Lung (tissue), 12 donors: ENCODE data around the gene METTL24. TPM values are rescaled to one million over a fixed set of nuclear protein-coding genes. Genes with fewer than 3 reads are reported as not detected.

ENCODE experiments used
- ATAC-seq: fragments of 200-7000 bp; cut with Tn5 transposase; one replicate; pipeline ENCODE4 v1.9.1; 2020; ENCODE audit warnings: moderate number of reproducible peaks; ENCODE audit not compliant: insufficient read depth, low FRiP score
- DNase-seq, 3 donors: peaks; one replicate each; pipeline ENCODE4 v3.0.0-alpha.2; 2013 to 2017
- H3K27ac ChIP-seq, 2 donors: one replicate each; pipeline ENCODE4 v1.5.1; 2013; ENCODE audit warnings: mild to moderate bottlenecking in 2 of 2, moderate library complexity in 2 of 2, control low read depth in 1 of 2, inconsistent platforms in 1 of 2, low read depth in 1 of 2, low read length in 1 of 2
- H3K27me3 ChIP-seq, 3 donors: one replicate each; pipeline ENCODE4 v1.5.1; 2013; ENCODE audit warnings: low read length in 2 of 3; ENCODE audit not compliant: control insufficient read depth in 3 of 3, insufficient read depth in 3 of 3
- H3K36me3 ChIP-seq, 4 donors: one replicate each; pipeline ENCODE4 v1.5.1; 2013; ENCODE audit warnings: low read length in 4 of 4, mild to moderate bottlenecking in 1 of 4, moderate library complexity in 1 of 4; ENCODE audit not compliant: control insufficient read depth in 4 of 4, insufficient read depth in 4 of 4
- H3K4me1 ChIP-seq, 5 donors: one replicate each; pipeline ENCODE4 v1.5.1; 2013; ENCODE audit warnings: low read length in 5 of 5, mild to moderate bottlenecking in 2 of 5, moderate library complexity in 1 of 5; ENCODE audit not compliant: control insufficient read depth in 5 of 5, insufficient read depth in 5 of 5
- H3K4me3 ChIP-seq: one replicate; pipeline ENCODE4 v1.5.1; 2013; ENCODE audit warnings: mild to moderate bottlenecking, control low read depth, moderate library complexity
- H3K9ac ChIP-seq, 2 donors: one replicate each; pipeline ENCODE4 v1.5.1; 2013; ENCODE audit warnings: low read length in 2 of 2, control low read depth in 1 of 2; ENCODE audit not compliant: insufficient read depth in 1 of 2
- H3K9me3 ChIP-seq, 4 donors: one replicate each; pipeline ENCODE4 v1.5.1; 2013; ENCODE audit warnings: low read length in 3 of 4, mild to moderate bottlenecking in 1 of 4, moderate library complexity in 1 of 4; ENCODE audit not compliant: control insufficient read depth in 4 of 4, insufficient read depth in 3 of 4
- CTCF ChIP-seq: IDR thresholded peaks from 2 replicates; pipeline ENCODE4 v1.5.1; 2012; ENCODE audit warnings: mild to moderate bottlenecking; ENCODE audit errors: control extremely low read depth, extremely low read depth
- WGBS, 2 donors: extraction: QIAGEN DNeasy Blood & Tissue Kit; methylation state at CpG; one replicate each; pipeline ENCODE4 v1.1.7; 2013; 5-methylcytosine and 5-hydroxymethylcytosine counted together
- polyA plus RNA-seq, 2 donors: library from polyadenylated mRNA; stranded (reverse); fragments of 200-250 nt; gene quantifications; one replicate each; pipeline ENCODE4 v1.2.1, GENCODE V29; 2013
- total RNA-seq, 2 donors: library from RNA; depleted of rRNA in 1 of 2; stranded (reverse); fragments of >200 nt in 1 of 2; gene quantifications; one replicate each; pipeline ENCODE4 v1.2.1, GENCODE V29; 2014 to 2021
- donor health status: control.
- donor health status: control.
- donor health status: Bipolar disorder and iron deficiency.
- donor health status: healthy.
- donor health status: DM: yes; HTN: yes; CAD: no.

METTL24 gene
- total and polyA plus RNA-seq, 4 donors = 0.73 to 3.7 (median 2.0) TPM; not detected in 1

GRCh38 chr6:110345025-110345424 lies 13.1 kb downstream of the METTL24 start:
- no peak overlapping the region for H3K9ac ChIP-seq
- peaks cover 0 to 3% (median 0%) of the 10 kb centered on the region in 5 donors for H3K4me1 ChIP-seq
- 68 to 79% methylated on average over 4 of the region's 4 CpGs for WGBS, 2 donors
- no peaks in the 10 kb centered on the region for H3K36me3 ChIP-seq
- no peak overlapping the region for H3K27ac ChIP-seq
- H3K27me3 ChIP-seq = no peaks in the 10 kb centered on the region
- DNase-seq = no peak
- ATAC-seq = no peak
- no peak overlapping the region for H3K4me3 ChIP-seq
- no peaks in the 10 kb centered on the region for H3K9me3 ChIP-seq
- no peak for TF ChIP-seq CTCF

- ATAC-seq = no peak
- H3K9me3 ChIP-seq = no peaks in the 10 kb centered on the region
- H3K27me3 ChIP-seq = no peaks in the 10 kb centered on the region
- WGBS, 2 donors = 94 to 95% methylated on average over 3 of the region's 3 CpGs
- DNase-seq = no peak
- no peak overlapping the region for H3K27ac ChIP-seq
- no peak overlapping the region for H3K9ac ChIP-seq
- no peaks in the 10 kb centered on the region for H3K36me3 ChIP-seq
- H3K4me1 ChIP-seq = no peaks in the 10 kb centered on the region
- no peak for TF ChIP-seq CTCF
- no peak overlapping the region for H3K4me3 ChIP-seq
Observed at GRCh38 chr6:110342759-110343158, 15.4 kb downstream of the METTL24 start.

GRCh38 chr6:110341663-110342596 lies 16.2 kb downstream of the METTL24 start:
- H3K4me1 ChIP-seq = no peaks in the 10 kb centered on the region
- H3K4me3 ChIP-seq = no peak overlapping the region
- no peak for TF ChIP-seq CTCF
- no peak overlapping the region for H3K9ac ChIP-seq
- H3K27ac ChIP-seq = no peak overlapping the region
- WGBS, 2 donors = 88 to 94% methylated on average over 10 of the region's 10 CpGs
- H3K9me3 ChIP-seq = no peaks in the 10 kb centered on the region
- H3K27me3 ChIP-seq = no peaks in the 10 kb centered on the region
- ATAC-seq (no peak), DNase-seq (peak; percentile 61 to 73 (median 63))
- no peaks in the 10 kb centered on the region for H3K36me3 ChIP-seq
